ENCODE results near the gene NOTCH4.
A peak's percentile ranks its signal among the peaks of the same experiment; 100 is the strongest.
"Not testable (repeated sequence)": the region's sequence is repeated elsewhere in the genome, so short reads cannot be mapped to it uniquely, and the experiment has no call there.

NOTCH4 gene

GRCh38 chr6:32220021-32220420 is 3.8 kb downstream of the NOTCH4 start:
- no peak for DNase-seq (ENCODE audit: extremely low read depth in 1 of 2, low read depth in 1 of 2)

GRCh38 chr6:32218167-32218566 is 5.7 kb downstream of the NOTCH4 start:
- DNase-seq (ENCODE audit: extremely low read depth in 1 of 2, low read depth in 1 of 2) = no peak

GRCh38 chr6:32216998-32217397 is 6.9 kb downstream of the NOTCH4 start:
- DNase-seq (ENCODE audit: extremely low read depth in 1 of 2, low read depth in 1 of 2) = no peak

- no peak for DNase-seq (ENCODE audit: extremely low read depth in 1 of 2, low read depth in 1 of 2)
Observed at GRCh38 chr6:32216285-32216684, 7.6 kb downstream of the NOTCH4 start.

- DNase-seq (ENCODE audit: extremely low read depth in 1 of 2, low read depth in 1 of 2) = no peak
Observed at GRCh38 chr6:32215617-32216016, 8.2 kb downstream of the NOTCH4 start.

GRCh38 chr6:32214126-32214525 is 9.7 kb downstream of the NOTCH4 start:
- DNase-seq (ENCODE audit: extremely low read depth in 1 of 2, low read depth in 1 of 2) = no peak

GRCh38 chr6:32213649-32214048 is 10.2 kb downstream of the NOTCH4 start:
- no peak for DNase-seq (ENCODE audit: extremely low read depth in 1 of 2, low read depth in 1 of 2)

GRCh38 chr6:32212076-32212760 is 11.6 kb downstream of the NOTCH4 start:
- DNase-seq (ENCODE audit: extremely low read depth in 1 of 2, low read depth in 1 of 2) = no peak

GRCh38 chr6:32211432-32211831 is 12.4 kb downstream of the NOTCH4 start:
- not testable (repeated sequence) for DNase-seq (ENCODE audit: extremely low read depth in 1 of 2, low read depth in 1 of 2)

- no peak for DNase-seq (ENCODE audit: extremely low read depth in 1 of 2, low read depth in 1 of 2)
Observed at GRCh38 chr6:32210191-32210601, 13.7 kb downstream of the NOTCH4 start.

- no peak for DNase-seq (ENCODE audit: extremely low read depth in 1 of 2, low read depth in 1 of 2)
Observed at GRCh38 chr6:32208996-32209395, 14.9 kb downstream of the NOTCH4 start.

- no peak for DNase-seq (ENCODE audit: extremely low read depth in 1 of 2, low read depth in 1 of 2)
Observed at GRCh38 chr6:32204268-32204715, 19.6 kb downstream of the NOTCH4 start.

GRCh38 chr6:32203426-32204267 is 20.2 kb downstream of the NOTCH4 start:
- no peak for DNase-seq (ENCODE audit: extremely low read depth in 1 of 2, low read depth in 1 of 2)

- DNase-seq (ENCODE audit: extremely low read depth in 1 of 2, low read depth in 1 of 2) = no peak
Observed at GRCh38 chr6:32202186-32202585, 21.7 kb downstream of the NOTCH4 start.

GRCh38 chr6:32200711-32201475 is 23.0 kb downstream of the NOTCH4 start:
- DNase-seq (ENCODE audit: extremely low read depth in 1 of 2, low read depth in 1 of 2) = no peak

- DNase-seq (ENCODE audit: extremely low read depth in 1 of 2, low read depth in 1 of 2) = no peak
Observed at GRCh38 chr6:32198866-32199265, 25.0 kb downstream of the NOTCH4 start.

- DNase-seq (ENCODE audit: extremely low read depth in 1 of 2, low read depth in 1 of 2) = no peak
Observed at GRCh38 chr6:32198345-32198696, 25.5 kb downstream of the NOTCH4 start.

- no peak for DNase-seq (ENCODE audit: extremely low read depth in 1 of 2, low read depth in 1 of 2)
Observed at GRCh38 chr6:32196682-32197616, 26.9 kb downstream of the NOTCH4 start.

- DNase-seq (ENCODE audit: extremely low read depth in 1 of 2, low read depth in 1 of 2) = peak; percentile 54 to 68
Observed at GRCh38 chr6:32195902-32196681, 27.8 kb downstream of the NOTCH4 start.

GRCh38 chr6:32195652-32195901 is 28.3 kb downstream of the NOTCH4 start:
- DNase-seq (ENCODE audit: extremely low read depth in 1 of 2, low read depth in 1 of 2) = peak; percentile 100

Measured in stimulated activated CD8-positive, alpha-beta memory T cell treated with anti-CD3 and anti-CD28 coated beads, Interleukin-7, amount 100 ng/mL, for 48 hours (primary cell).